Measurements from ENCODE around the gene TTC12. TPM values are rescaled to one million over a fixed set of nuclear protein-coding genes. Genes with fewer than 3 reads are reported as not detected.
"Not testable (repeated sequence)": the region's sequence is repeated elsewhere in the genome, so short reads cannot be mapped to it uniquely, and the experiment has no call there.

Gene TTC12
- polyA plus RNA-seq, 4 donors: 20.1 to 47.5 (median 42.3) TPM

DNA sequence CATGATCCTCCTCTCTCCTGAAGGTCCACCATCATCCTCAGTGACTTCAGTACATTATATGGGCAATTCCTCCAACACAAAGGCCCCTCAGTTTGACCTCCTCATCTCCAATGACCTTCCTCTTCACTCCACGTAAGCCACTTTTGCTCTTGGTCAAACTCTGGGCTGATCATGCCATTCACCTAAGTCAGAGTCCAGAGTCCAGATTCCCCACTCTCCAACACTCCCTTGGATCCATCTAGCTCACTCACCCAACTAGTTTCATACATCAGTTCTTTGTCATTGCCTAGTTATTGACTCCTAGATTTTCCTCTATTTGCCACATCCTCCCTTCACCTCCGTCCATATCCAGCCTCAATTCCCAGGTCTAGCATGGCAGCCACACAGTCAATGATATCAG is 30.5 kb upstream of the TTC12 start:
- DNase-seq (ENCODE audit: low read depth in 4 of 4, low spot score in 3 of 4): no peak

DNA sequence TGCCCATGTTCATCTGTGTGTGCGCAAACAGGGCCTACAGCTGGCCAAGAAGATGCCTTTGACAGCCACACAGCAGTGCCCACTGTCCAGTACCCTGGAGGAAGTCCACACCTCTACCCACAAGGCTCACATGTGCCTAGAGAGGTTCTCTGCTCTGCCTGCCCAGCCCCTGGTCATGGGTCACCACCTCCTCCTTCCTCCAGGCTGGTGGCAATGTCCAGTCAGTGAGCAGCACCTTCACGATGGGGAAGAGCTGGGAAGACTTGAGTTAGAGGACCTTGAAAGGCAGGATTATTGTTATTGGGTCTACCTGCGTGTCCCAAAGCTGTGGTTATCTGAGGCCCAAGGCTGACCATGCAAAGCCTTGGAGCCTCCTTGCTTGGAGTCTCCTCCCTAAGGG is 28.4 kb upstream of the TTC12 start:
- no peak for DNase-seq (ENCODE audit: low read depth in 4 of 4, low spot score in 3 of 4)

DNA sequence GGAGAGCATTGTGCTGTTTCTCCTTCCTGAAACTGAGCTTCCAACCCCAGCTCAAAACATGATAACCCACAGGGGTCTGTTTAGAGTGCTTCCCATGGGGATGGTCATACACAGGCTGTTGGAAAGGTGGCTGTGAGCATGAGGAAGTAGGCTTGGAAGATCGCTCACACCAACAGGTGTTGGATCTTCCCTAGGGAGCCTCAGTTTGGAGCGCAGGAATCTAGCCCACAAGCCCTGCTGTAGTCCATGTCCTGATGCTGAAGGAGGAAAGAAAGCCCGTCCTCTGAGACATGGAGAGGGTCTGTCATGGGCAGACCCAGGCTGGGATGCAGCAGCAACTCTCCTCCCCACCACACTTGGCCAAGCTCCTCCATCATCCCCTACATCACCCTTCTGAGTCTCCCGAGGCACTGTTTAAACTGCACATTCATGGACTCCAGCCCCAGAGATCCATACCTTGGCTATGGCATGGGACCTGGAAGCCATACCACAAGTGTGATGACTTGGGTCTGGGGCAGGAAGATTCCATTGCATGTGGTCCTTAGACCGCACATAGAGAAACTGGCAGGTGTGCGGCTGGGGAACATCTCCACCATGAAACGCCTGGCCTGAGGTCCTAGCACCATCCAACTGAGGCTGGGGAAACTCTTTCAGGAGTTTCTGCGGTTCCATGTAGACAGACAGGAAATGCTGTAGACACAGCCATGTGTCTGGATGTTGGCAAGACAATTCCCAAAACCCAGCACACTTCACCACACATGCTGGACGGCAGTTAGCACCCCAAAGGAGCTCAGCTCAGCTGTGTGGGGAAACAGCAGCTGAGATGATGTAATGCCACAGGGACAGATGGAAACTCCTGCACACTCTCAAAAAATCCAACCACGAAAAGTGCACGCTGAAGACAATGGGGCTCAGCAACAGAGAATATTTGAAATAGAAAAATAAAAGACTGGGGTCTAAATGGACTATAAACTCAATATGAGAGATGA is 27.6 kb upstream of the TTC12 start:
- no peak for DNase-seq (ENCODE audit: low read depth in 4 of 4, low spot score in 3 of 4)

DNA sequence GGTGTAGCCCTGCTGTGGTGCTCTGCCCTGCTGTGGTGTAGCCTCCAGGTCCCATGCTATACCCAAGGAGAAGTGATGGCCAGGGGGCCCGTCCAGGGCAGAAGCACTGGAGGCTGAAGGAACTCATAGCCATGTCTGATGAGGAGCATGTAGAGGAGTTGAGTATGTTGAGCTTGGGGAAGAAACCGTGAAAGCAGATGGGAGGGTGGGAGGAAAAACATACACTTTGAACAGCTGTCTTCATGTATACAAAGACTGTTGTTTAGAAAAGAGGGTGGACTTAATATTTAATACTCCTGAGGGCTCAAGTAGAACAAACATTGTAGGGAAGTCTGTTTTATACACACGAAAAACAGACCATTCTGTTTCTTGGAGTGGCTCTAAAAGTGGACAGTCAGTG is 26.6 kb upstream of the TTC12 start:
- DNase-seq (ENCODE audit: low read depth in 4 of 4, low spot score in 3 of 4): no peak

DNA sequence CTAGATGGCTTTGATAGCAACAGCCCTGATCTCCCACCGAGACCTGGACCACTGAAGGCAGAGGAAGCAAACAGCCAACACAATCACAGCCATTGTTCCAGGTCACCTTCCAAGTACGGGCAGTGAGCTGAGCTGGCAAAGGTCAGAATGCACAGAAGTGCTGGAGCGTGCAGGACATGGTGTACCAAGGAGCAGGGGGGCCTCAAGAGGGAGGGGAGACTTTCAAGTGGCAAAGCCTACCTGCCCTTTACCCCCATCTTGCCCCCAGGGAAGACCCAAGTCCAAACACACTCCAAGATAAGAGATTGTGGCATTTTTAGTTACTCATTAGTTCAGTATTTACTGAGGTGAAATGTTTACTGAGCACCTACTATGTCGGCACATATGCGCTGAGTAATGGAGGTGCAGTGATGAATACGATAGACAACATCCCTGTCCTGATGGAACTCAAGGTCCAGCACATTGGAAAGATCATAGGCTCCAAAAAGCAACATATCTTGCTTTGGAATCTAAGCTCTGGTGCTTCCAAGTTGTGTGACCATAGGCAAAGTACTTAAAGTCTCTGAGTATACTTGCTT is 26.0 kb upstream of the TTC12 start:
- no peak for DNase-seq (ENCODE audit: low read depth in 4 of 4, low spot score in 3 of 4)

DNA sequence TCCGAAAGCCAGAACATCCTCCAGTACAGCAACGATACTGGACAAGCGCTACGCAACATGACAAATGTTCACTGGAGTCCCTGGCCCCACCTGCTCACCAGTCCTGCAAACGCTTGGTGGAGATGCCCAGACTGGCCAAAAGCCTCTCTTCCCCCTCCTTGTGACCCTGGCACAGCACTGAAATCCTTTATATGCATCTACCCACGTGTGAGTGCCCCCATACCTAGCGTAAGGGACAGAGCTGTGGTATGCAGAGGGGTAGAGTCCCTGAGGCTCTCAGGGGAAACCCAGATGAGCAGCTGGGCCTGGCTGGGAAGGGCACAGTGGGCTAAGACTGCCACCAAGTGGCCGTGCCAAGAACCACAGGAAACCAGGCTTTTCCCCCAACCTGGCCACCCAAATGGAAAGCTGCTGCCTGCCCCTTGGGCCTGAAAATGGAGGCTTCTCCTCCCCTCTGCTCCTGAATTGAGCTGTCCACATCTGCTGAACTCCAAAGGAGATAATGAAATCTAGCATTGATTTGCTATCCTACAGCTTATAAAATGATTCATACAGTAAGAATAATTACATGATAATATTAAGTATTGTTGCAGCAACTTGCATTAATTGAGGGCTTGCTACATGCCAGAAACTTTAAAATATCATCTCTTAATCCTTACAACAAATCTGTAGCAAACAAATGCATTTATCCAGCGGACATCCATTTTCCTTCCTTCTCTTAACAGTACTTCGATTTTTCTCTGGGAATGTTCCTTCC is 24.8 kb upstream of the TTC12 start:
- DNase-seq (ENCODE audit: low read depth in 4 of 4, low spot score in 3 of 4): peak in 1 of 4 donors; percentile 16

DNA sequence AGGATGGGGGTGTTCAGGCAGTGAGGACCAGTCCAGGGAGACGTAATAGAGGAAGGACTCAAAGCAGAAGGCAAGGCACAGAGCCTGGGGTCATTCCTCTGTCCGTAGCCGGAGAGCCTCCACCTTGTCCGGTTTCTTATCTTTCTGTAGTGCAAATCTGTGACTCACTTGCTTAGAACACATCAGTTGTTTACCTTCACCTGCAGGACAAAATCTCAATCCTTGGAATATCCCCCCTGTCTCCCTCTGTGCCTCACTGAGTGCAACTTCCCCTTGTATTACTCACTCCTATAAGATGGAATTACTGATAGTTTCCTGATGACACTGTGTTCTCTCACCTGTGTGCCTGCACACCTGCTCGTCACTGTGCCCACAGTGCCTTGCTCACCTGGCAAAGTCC is 20.4 kb upstream of the TTC12 start:
- no peak for DNase-seq (ENCODE audit: low read depth in 4 of 4, low spot score in 3 of 4)

DNA sequence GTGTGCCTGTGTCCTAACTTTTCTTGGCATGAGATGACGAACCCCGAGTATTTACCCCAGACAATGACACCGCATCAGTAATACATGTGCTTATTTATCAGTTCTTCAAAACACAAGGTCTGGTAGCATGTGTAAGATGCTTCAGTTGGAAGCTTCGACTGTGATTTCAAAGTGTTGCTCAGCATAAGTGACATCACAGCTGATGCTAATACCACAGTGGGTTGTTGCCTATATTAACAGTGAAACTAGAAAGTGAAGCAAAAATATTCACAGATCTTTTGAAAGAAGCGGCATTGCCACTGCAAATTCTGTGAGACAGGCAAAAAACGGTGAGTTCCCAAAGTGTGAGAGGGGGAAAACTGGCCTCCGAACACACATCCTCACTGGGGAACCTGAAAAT is 18.4 kb upstream of the TTC12 start:
- DNase-seq (ENCODE audit: low read depth in 4 of 4, low spot score in 3 of 4): no peak

DNA sequence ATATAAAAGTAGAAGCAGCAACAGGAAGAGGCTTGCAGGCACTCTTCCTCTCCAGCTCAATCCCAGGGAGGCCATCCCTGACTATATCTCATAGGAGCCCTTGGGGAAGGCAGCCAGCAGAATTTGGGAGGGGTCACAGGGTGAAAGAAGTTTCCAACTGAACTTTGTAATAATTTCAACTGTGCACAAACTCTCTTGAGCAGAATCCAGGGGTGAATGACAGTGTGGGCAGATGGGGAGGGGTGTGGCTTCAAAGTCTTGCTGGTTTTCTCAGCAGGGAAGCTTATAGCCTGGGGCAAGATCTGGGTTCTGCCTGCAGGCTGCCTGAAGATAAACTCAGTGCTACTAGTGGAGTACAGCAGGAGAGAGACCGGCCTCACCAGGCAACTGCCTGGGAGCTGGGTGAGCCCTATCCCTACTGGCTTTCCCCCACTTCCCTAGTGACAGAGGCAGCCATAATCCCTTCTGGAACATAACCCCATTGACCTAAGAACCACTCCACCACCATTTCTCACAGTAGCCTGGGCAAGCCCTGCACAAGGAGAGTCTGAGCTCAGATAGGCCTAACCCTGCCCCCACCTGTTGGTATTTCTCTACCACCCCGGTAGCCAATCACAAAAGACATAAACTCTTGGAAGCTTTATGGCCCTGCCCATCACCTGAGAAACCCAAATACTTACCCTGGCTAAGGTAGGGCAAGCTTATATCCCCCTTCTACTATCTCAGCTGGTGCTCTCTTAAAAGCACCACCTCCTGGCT is 17.8 kb upstream of the TTC12 start:
- DNase-seq (ENCODE audit: low read depth in 4 of 4, low spot score in 3 of 4): no peak

DNA sequence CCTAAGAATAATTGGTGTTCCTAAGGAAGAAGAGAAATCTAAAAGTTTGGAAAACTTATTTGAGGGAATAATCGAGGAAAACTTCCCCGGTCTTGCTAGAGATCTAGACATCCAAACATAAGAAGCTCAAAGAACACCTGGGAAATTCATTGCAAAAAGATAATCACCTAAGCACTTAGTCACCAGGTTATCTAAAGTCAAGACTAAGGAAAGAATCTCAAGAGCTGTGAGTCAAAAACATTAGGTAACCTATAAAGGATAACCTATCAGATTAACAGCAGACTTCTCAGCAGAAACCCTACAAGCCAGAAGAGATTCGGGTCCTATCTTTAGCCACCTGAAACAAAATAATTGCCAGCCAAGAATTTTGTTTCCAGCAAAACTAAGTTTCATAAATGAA is 15.9 kb upstream of the TTC12 start:
- not testable (repeated sequence) for DNase-seq (ENCODE audit: low read depth in 4 of 4, low spot score in 3 of 4)

DNA sequence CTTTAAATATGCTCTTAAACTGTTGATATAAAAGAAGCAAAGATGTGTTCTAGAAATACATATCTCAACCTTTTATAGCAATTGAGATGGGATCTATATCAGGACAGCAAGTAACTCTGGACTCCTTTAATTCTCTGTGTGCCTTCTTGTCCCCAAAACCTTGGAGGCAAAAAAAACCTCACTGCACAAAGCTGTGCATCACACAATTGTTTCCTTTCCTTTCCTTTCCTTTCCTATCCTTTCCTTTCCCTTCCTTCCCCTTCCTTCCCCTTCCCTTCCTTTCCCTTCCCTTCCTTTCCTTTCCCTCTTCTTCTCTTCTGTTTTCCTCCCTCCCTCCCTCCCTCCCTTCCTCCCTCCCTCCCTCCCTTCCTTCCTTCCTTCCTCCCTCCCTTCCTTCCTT is 9.5 kb upstream of the TTC12 start:
- no peak for DNase-seq (ENCODE audit: low read depth in 4 of 4, low spot score in 3 of 4)

DNA sequence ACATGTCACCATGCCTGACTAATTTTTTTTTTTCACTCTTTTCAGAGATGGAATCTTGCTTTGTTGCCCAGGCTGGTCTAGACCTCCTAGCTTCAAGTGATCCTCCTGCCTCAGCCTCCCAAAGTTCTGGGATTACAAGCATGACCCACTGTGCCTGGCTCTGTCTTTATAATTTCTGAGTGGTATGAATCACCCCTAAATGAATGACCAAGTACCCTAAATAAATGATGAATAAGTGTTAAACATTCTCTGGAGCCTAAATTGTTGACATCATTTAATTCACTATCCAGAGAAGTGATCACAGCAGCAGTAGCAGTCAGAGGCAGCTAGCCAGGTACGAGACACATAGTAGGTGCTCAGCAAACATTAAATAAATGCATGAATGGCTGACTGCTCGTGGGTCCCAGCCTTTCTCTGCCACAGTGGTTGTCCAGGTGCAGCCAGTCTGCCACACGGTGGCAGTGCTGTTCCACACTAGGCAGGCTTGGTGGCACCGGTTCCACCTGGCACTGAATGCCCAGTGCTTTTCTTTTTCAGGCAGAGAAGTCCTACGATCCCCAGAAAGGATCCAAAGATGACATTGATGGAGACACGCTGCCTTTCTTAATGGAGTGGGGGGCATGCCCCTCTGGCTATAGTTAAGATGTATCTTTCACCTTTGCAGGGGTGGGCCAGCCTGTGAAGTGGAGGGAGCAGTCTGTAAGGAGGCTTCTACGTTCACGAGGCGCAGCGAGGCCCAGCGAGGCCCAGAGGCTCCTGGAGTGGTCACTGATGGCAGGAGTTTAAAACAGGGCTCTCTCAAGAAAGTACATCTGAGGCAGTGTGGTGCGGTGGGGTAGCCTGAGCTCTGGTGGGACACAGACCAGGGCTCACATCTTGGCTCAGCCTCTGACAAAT is 8.7 kb upstream of the TTC12 start:
- peak in 1 of 4 donors; percentile 31 for DNase-seq (ENCODE audit: low read depth in 4 of 4, low spot score in 3 of 4)

DNA sequence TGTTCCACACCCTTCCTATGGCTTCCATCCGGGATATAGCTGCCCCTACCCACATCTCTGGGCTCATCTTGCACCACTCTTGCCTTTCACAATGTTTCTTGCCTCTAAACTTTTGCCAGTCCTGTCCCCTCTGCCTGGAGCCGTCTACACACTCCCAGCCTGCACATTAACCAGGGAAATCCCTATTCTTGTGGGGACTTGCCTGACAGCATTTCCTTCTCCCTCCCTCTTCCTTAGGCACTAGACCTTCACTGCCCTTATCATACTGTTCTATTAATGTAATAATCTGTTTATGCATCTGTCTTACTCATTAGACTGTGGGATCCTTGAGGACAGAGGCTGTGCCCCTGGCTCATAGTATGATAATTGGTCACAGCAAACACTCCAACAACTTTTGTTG is 5.8 kb upstream of the TTC12 start:
- DNase-seq (ENCODE audit: low read depth in 4 of 4, low spot score in 3 of 4): no peak

DNA sequence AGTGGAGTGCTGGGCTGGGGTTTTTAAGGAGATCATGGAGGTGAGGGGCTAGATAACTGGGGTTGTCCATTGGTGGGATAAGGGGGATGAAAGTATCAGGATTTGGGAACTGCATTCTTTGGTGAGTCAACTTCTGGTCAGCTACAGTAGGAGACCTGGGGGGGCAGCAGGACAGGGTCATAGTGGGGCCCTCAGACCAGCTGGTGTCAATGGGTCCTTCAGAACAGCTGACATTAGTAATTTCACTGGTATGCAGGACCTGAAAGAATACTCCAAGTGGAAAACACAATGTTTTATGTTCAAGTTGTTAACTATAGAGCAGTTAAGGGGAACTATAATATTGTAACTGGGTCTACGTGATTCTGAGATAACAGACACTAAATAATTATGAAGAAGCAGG is 2.8 kb upstream of the TTC12 start:
- DNase-seq (ENCODE audit: low read depth in 4 of 4, low spot score in 3 of 4): no peak

DNA sequence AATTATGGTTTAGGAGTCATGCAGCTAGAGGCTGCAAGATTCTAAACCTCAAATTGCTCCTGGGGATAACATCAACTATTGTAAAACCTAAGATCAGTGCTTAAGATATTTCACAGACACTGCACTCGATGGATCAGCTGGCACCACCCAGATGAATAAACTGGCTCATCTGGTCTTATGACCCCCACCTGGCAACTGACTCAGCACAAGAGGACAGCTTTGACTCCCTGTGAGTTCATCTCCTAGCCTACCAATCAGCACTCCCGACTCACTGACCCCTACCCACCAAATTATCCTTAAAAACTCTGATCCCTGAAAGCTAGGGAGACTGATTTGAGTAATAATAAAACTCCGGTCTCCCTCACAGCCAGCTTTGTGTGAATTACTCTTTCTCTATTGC is 782 bp upstream of the TTC12 start:
- no peak for DNase-seq (ENCODE audit: low read depth in 4 of 4, low spot score in 3 of 4)

DNA sequence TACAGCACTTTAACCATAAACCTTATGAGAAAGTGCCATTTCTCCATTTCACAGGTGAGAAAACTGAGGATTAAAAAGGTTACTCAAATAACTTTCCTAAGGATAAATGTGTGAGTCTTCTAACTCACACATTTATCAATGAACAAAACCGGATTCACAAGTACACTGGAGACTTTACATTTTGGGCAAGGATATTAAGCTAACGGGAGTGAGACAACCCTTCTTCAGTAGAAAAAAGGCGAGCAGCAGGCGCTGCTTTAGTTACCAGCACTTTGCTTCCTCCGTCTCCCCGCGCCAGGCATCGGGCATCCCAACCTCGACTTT is 356 bp upstream of the TTC12 start:
- DNase-seq (ENCODE audit: low read depth in 4 of 4, low spot score in 3 of 4): no peak

DNA sequence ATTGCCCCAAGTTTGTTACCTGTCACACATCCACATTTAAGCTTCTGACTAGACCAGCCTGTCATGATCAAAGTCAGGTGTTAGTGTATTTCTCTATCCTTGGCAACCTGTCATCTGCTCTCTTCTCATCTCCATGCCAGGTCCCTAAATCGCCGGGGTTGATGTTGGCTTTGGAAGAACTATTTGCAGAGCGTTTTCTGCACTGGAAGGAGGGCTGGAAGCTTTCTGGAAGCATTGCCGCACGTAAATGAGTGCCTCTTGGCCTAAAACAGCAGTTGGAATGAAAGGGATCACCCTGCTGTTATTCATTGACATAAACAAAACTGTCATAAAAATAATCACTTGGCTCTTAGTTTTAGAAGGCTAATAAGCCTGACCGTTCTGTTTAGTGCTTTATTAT is 1.4 kb downstream of the TTC12 start:
- no peak for DNase-seq (ENCODE audit: low read depth in 4 of 4, low spot score in 3 of 4)

DNA sequence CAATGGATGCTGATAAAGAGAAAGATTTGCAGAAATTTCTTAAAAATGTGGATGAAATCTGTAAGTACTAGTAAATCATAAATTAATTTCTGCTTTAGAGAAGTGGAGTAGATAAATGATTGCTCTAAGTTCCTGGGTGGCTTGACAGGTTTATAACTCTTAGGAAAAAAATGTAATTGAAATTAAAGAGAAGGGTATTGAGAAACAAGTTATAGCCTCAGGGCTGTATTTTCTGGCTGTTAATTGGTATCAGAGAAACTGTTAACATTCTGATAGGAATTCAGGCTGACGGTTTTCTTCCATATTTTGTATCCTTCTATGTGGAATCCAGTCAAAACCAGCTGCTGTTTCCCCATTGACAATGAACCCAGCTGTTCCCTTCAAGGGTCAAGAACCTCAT is 1.9 kb downstream of the TTC12 start:
- DNase-seq (ENCODE audit: low read depth in 4 of 4, low spot score in 3 of 4): no peak

DNA sequence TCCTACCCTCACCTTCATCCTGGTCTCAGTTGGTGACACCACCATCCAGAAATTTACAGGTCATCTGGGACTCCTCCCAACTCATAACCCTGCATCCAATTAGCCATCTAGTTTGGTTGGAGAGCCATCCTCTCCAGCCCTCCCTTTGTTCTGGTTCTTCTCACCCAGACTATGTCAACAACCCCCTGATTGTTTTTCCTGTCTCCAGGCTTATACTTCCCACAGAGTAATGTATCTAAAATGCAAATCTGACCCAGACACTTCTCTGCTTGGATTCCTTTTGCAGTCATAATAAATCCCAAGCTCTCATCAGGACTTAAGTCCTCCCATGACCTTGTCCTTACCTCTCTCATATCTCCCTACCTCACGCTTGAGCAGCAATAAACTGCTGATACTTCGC is 3.0 kb downstream of the TTC12 start:
- no peak for DNase-seq (ENCODE audit: low read depth in 4 of 4, low spot score in 3 of 4)

DNA sequence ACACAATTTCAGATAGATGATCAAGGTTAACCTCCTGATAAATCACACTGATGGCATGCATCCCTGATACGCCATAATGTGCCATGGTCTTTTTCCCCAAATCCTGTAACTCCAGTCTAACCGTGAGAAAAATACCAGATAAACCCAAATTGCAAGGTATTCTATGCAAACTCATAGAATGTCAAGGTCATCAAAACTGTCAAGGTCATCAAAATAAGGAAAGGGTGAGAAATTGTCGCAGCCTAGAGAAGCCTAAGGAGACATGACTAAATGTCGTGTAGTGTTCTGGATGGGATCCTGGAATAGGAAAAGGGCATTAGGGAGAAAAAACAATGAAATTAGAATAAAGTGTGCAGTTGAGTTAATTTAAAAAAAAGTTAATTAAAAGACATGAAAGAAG is 4.7 kb downstream of the TTC12 start:
- DNase-seq (ENCODE audit: low read depth in 4 of 4, low spot score in 3 of 4): no peak
